PC-3 (cell line): ENCODE data around the gene KLHDC8B.

Experiments
- EZH2 ChIP-seq: fragments of 300-600 bp; sonication (generic); IDR thresholded peaks from one replicate; pipeline ENCODE4 v1.6.1; 2017; ENCODE audit warnings: antibody characterized with exemption, mild to moderate bottlenecking, low read length; ENCODE audit not compliant: unreplicated experiment
- TF ChIP-seq, protein P1 (sequence below): fragments of 300-600 bp; sonication (generic); conservative IDR thresholded peaks from 2 replicates; pipeline ENCODE4 v1.5.1; 2017; ENCODE audit warnings: antibody characterized with exemption, low read depth, mild to moderate bottlenecking, low read length

GRCh38 chr3:49182682-49183081, 11.3 kb downstream of the KLHDC8B start:
- TF ChIP-seq, protein P1, sequence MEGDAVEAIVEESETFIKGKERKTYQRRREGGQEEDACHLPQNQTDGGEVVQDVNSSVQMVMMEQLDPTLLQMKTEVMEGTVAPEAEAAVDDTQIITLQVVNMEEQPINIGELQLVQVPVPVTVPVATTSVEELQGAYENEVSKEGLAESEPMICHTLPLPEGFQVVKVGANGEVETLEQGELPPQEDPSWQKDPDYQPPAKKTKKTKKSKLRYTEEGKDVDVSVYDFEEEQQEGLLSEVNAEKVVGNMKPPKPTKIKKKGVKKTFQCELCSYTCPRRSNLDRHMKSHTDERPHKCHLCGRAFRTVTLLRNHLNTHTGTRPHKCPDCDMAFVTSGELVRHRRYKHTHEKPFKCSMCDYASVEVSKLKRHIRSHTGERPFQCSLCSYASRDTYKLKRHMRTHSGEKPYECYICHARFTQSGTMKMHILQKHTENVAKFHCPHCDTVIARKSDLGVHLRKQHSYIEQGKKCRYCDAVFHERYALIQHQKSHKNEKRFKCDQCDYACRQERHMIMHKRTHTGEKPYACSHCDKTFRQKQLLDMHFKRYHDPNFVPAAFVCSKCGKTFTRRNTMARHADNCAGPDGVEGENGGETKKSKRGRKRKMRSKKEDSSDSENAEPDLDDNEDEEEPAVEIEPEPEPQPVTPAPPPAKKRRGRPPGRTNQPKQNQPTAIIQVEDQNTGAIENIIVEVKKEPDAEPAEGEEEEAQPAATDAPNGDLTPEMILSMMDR, result no peak
- TF ChIP-seq EZH2, result no peak
